GM18517 (cell line): ENCODE measurements around the gene ITIH1.

Experiments
- ATAC-seq: cut with Tn5 transposase; IDR thresholded peaks from one replicate; pipeline ENCODE4 v1.9.1; 2021; ENCODE audit warnings: mild to moderate bottlenecking, moderate library complexity; ENCODE audit not compliant: unreplicated experiment

ITIH1 gene

GRCh38 chr3:52836471-52836845 lies 59.1 kb downstream of the ITIH1 start:
- no peak for ATAC-seq

- ATAC-seq: no peak
These were observed 59.6 kb downstream of the ITIH1 start for GRCh38 chr3:52836986-52837385.

GRCh38 chr3:52838561-52839267 lies 61.3 kb downstream of the ITIH1 start:
- no peak for ATAC-seq

- no peak for ATAC-seq
These were observed 61.8 kb downstream of the ITIH1 start for GRCh38 chr3:52839268-52839575.

DNA sequence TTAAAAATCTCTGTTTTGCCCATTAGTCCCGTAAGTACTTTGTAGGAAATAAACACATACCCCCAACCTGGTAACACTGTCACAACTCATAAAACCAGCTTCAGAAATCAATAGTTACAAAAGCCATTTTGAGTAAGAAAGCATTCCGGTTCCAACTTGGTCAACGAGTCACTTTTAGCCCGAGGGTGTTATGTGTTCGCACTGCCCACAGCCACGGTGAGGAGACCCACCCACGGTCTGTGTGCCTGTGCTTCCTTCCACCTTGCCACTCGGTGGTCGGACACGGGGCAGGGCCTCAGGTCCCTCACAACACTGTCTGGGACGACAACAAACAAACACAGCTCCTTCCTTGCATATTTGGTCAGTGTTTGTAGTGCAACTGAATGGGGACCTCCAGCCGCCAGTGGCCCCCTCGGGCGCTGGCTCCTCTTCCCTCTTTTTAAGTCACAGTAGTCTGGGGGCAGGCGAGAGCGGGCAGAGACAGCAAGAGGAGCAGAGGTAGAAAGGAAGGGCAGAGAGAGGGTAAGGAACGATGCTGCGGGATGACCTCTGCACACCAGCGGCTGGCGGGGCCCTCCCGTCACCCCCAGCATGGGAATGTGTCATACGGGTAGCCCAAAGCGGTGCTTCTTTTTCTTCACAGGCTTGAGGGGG lies 62.6 kb downstream of the ITIH1 start:
- ATAC-seq: no peak

DNA sequence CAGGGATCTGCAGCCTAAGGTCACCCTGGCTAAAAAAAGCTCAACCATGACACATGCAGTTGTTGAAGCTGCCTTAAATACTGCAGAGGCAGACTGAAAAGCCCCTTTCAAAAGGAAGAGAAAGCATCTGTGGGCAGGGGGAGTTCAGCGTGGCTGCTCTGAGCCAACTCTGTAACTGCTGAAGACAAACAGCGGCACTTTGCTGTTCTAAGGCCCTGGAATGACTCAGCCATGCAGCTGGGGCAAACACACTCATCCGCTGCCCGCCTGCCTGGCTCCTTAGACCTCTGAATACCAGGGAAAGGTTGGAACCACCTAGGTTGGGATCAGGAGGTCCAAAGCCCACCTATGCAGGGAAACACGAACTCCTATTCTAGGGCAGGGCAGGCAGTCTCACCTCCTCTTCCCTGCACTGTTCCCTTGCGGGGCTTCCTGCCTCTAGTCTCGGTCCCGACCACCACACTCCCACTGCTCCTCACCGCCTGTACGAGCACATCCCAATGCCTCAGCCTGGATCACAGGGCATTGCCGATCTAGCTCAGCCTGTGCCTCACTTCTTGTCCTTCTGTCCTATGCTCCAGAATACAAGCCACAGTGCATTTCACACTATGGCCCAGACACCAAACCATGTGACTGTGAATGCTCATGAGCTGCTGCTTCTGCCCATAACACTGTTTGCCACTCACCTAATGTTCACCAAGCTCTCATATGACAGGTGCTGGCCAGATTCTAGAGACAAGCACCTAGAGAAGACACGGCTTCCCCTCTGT lies 64.0 kb downstream of the ITIH1 start:
- ATAC-seq: no peak
